Neural progenitor cell (in vitro differentiated cells): ENCODE results near the gene TMEM225B.

Source experiments
- CTCF ChIP-seq: fragments of 200-600 bp; sonication (generic); IDR thresholded peaks from 2 replicates; pipeline ENCODE4 v1.5.1; 2017; ENCODE audit warnings: antibody characterized with exemption, mild to moderate bottlenecking
- EZH2 ChIP-seq: fragments of 200-600 bp; sonication (generic); IDR thresholded peaks from 2 replicates; pipeline ENCODE4 v1.6.1; 2017; ENCODE audit warnings: antibody characterized with exemption, mild to moderate bottlenecking, moderate library complexity
- EZH2phosphoT487 ChIP-seq: fragments of 200-600 bp; sonication (generic); IDR thresholded peaks from 2 replicates; pipeline ENCODE4 v1.6.1; 2017; ENCODE audit warnings: antibody characterized with exemption

GRCh38 chr7:99599836-99600235 is 1.8 kb downstream of the TMEM225B start:
- TF ChIP-seq CTCF, result no peak
- TF ChIP-seq EZH2, result no peak
- no peak for TF ChIP-seq EZH2phosphoT487
